Measurements from ENCODE around the gene NR1D1. TPM values are rescaled to one million over a fixed set of nuclear protein-coding genes. Genes with fewer than 3 reads are reported as not detected.
"Not testable (repeated sequence)": the region's sequence is repeated elsewhere in the genome, so short reads cannot be mapped to it uniquely, and the experiment has no call there.

NR1D1 gene
- total RNA-seq = 2.4 and 2.6 TPM in 2 replicates
- long read RNA-seq = 0 reads

DNA sequence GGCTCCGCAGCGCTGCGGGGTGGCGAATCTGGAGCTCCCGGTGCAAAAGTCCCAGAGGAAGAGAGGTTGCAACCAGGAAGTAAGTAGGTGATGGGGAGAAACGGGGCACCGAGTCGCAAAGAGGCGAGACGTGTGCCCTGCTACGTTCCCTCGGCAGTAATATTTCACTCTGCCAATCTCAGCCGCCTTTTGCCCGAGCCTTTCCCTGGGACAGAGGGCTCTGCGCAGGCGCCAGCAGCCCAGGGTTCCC is at the start of gene NR1D1:
Gene NR1D1, minus strand, starts transcription at position 171 of the 250 bp plus-strand sequence. CDS start 495 bp downstream, outside the sequence.
- TF ChIP-seq, protein P1, sequence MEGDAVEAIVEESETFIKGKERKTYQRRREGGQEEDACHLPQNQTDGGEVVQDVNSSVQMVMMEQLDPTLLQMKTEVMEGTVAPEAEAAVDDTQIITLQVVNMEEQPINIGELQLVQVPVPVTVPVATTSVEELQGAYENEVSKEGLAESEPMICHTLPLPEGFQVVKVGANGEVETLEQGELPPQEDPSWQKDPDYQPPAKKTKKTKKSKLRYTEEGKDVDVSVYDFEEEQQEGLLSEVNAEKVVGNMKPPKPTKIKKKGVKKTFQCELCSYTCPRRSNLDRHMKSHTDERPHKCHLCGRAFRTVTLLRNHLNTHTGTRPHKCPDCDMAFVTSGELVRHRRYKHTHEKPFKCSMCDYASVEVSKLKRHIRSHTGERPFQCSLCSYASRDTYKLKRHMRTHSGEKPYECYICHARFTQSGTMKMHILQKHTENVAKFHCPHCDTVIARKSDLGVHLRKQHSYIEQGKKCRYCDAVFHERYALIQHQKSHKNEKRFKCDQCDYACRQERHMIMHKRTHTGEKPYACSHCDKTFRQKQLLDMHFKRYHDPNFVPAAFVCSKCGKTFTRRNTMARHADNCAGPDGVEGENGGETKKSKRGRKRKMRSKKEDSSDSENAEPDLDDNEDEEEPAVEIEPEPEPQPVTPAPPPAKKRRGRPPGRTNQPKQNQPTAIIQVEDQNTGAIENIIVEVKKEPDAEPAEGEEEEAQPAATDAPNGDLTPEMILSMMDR (IDR thresholded peaks at IDR 0.05; ENCODE audit: unreplicated experiment) = no peak
- H3K4me3 Mint-ChIP-seq (ENCODE audit: low read depth) = peak within 1 kb of the TSS; percentile 72
- no peak for DNase-seq (ENCODE audit: low spot score, unreplicated experiment)
- H3K9me3 Mint-ChIP-seq (ENCODE audit: low read depth) = no peaks in the 10 kb centered on the region
- H3K27ac Mint-ChIP-seq = peak within 1 kb of the TSS; percentile 96
- peaks cover 49% of the 10 kb centered on the region for H3K4me1 Mint-ChIP-seq (ENCODE audit: low read depth)
- H3K36me3 Mint-ChIP-seq (ENCODE audit: insufficient read depth) = peaks cover 2% of the 10 kb centered on the region
- H3K27me3 Mint-ChIP-seq = no peaks in the 10 kb centered on the region

DNA sequence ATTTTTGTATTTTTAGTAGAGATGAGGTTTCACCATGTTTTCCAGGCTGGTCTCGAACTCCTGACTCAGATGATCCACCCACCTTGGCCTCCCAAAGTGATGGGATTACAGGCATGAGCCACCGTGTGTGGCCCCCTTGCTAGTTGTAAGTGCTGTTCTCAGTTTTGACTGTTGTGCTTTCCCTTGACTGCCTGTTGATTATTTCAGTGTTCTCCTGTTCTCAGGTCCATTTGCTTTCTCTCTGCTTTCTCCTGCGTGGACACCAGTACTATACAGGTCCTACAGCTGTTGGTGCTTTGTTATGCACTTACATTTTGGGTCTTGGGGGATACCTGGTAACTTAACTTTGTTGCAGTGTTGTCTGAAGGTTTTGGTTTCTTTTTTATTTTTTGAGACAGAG is 48.1 kb upstream of the NR1D1 start:
- Mint-ChIP-seq H3K27ac (no peak overlapping the region), H3K27me3 (no peaks in the 10 kb centered on the region), H3K4me1 (ENCODE audit: low read depth) (no peaks in the 10 kb centered on the region), H3K4me3 (ENCODE audit: low read depth) (no peak overlapping the region), H3K36me3 (ENCODE audit: insufficient read depth) (peaks cover 34% of the 10 kb centered on the region), H3K9me3 (ENCODE audit: low read depth) (no peaks in the 10 kb centered on the region)
- TF ChIP-seq, protein P1 (IDR thresholded peaks at IDR 0.05; ENCODE audit: unreplicated experiment) = no peak
- DNase-seq (ENCODE audit: low spot score, unreplicated experiment) = no peak

DNA sequence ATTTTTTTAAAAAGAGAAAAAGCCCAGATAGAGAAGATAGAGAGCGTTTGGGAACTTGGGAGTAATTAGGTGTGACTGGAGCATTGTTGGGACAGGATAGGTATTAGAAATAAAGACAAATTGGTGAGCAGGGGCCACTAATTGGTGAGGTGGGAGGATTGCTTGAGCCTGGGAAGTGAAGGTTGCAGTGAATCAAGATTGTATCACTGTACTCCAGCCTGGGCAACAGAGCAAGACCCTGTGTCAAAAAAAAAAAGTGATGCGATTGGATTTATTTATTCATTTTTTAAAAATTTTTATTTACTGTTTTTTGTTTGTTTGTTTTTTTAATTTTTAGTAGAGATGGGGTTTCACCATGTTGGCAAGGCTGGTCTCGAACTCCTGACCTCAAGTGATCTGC is 45.1 kb upstream of the NR1D1 start:
- Mint-ChIP-seq H3K4me3 (ENCODE audit: low read depth) (no peak overlapping the region), H3K4me1 (ENCODE audit: low read depth) (peaks cover 9% of the 10 kb centered on the region), H3K9me3 (ENCODE audit: low read depth) (no peaks in the 10 kb centered on the region), H3K36me3 (ENCODE audit: insufficient read depth) (peaks cover 35% of the 10 kb centered on the region), H3K27me3 (no peaks in the 10 kb centered on the region), H3K27ac (peak overlapping the region; percentile 49)
- no peak for DNase-seq (ENCODE audit: low spot score, unreplicated experiment)
- TF ChIP-seq, protein P1 (IDR thresholded peaks at IDR 0.05; ENCODE audit: unreplicated experiment) = no peak

DNA sequence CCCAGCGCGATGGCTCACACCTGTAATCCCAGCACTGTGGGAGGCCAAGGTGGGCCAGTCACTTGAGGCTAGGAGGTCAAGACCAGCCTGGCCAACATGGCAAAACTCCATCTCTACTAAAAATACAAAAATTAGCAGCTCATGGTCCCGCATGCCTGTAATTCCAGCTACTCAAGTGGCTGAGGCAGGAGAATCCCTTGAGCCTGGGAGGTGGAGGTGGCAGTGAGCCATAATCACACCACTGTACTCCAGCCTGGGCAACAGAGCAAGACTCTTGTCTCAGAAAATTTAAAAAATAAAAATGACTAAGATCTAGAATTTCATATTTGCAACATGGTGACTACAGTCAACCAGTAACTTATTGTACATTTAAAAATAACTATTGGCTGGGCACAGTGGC is 42.8 kb upstream of the NR1D1 start:
- H3K9me3 Mint-ChIP-seq (ENCODE audit: low read depth); H3K27me3 Mint-ChIP-seq; H3K4me3 Mint-ChIP-seq (ENCODE audit: low read depth); DNase-seq (ENCODE audit: low spot score, unreplicated experiment); H3K27ac Mint-ChIP-seq: not testable (repeated sequence)
- peaks cover 21% of the 10 kb centered on the region for H3K36me3 Mint-ChIP-seq (ENCODE audit: insufficient read depth)
- peaks cover 13% of the 10 kb centered on the region for H3K4me1 Mint-ChIP-seq (ENCODE audit: low read depth)

DNA sequence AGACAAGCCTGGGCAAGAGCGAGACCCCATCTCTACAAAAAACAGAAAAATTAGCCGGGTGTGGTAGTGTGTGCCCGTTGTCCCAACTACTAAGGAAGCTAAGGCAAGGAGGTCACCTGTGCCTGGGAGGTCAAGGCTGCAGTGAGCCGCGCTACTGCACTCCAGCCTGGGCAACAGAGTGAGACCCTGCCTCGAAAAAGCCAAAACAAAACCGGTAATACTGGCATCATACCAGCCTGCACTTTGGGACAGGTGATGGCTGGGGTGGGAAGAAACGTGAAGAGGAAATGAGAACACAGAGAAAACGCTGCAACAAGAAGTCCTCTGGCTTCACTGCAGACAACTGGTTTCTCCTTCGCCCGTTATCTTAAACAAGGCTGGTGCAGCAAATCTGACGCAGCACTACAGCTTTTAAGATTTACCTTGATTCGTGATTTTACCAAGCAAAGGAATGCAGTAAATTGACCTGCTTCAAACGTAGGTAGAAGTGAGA is 39.2 kb upstream of the NR1D1 start:
- H3K27ac Mint-ChIP-seq = peak overlapping the region; percentile 98
- H3K9me3 Mint-ChIP-seq (ENCODE audit: low read depth) = no peaks in the 10 kb centered on the region
- H3K4me3 Mint-ChIP-seq (ENCODE audit: low read depth) = peak overlapping the region; percentile 93
- TF ChIP-seq, protein P1 (IDR thresholded peaks at IDR 0.05; ENCODE audit: unreplicated experiment) = no peak
- no peak for DNase-seq (ENCODE audit: low spot score, unreplicated experiment)
- H3K4me1 Mint-ChIP-seq (ENCODE audit: low read depth) = peaks cover 14% of the 10 kb centered on the region
- peaks cover 21% of the 10 kb centered on the region for H3K36me3 Mint-ChIP-seq (ENCODE audit: insufficient read depth)
- H3K27me3 Mint-ChIP-seq = no peaks in the 10 kb centered on the region

DNA sequence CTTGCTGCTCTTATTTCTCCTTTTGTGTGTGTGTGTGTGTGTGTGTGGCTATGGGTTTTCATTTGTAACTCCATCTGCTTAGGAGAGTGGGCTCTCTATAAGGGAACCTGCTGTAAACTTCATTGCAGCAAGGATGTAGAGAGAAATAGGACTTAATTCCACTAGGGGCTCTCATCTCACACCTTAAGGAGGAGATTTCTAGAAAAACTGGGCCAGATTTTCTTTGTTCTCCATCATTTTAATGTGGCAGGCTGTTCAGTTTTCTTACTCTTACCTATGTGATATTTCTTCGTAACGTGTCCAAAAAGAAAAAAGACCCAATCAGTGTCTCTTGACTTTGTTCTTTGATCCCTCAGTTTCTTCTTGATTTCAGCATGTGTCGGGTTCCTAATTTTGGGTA is 35.4 kb upstream of the NR1D1 start:
- no peak for DNase-seq (ENCODE audit: low spot score, unreplicated experiment)
- no peaks in the 10 kb centered on the region for H3K9me3 Mint-ChIP-seq (ENCODE audit: low read depth)
- no peaks in the 10 kb centered on the region for H3K27me3 Mint-ChIP-seq
- no peak overlapping the region for H3K4me3 Mint-ChIP-seq (ENCODE audit: low read depth)
- TF ChIP-seq, protein P1 (IDR thresholded peaks at IDR 0.05; ENCODE audit: unreplicated experiment) = no peak
- H3K27ac Mint-ChIP-seq = peak overlapping the region; percentile 88
- H3K4me1 Mint-ChIP-seq (ENCODE audit: low read depth) = peaks cover 15% of the 10 kb centered on the region
- peaks cover 33% of the 10 kb centered on the region for H3K36me3 Mint-ChIP-seq (ENCODE audit: insufficient read depth)
